OCI-LY7 (cell line): Measurements from ENCODE around the gene PPP1R2. TPM values are rescaled to one million over a fixed set of nuclear protein-coding genes. Genes with fewer than 3 reads are reported as not detected.

Experiments used
- BruUV-seq: library from RNA; stranded (reverse); fragments of 400-500 nt; replicated peaks from 2 replicates; lab custom pipeline; 2021; lab: Mats Ljungman, UMichigan
- CTCF ChIA-PET: fragments of 300-600 bp; sonication (Branson Sonifier 250); formaldehyde crosslinking; loops from one replicate; lab custom pipeline; 2022; ENCODE audit warnings: antibody characterized with exemption; ENCODE audit not compliant: unreplicated experiment; lab: Charles Lee
- POLR2A ChIA-PET: fragments of 300-600 bp; sonication (Branson Sonifier 250); formaldehyde crosslinking; loops from one replicate; lab custom pipeline; 2022; ENCODE audit warnings: antibody characterized with exemption; lab: Charles Lee
- DNase-seq: peaks from one replicate; pipeline ENCODE4 v3.0.0-alpha.2; 2015; ENCODE audit warnings: low spot score
- H2AFZ ChIP-seq: fragments of 200-600 bp; sonication (generic), shearing (Covaris generic); 2 replicates; pipeline ENCODE4 v1.6.1; 2014; ENCODE audit warnings: mild to moderate bottlenecking, antibody characterized with exemption, low read length, moderate library complexity
- H3K27ac ChIP-seq: fragments of 200-600 bp; sonication (generic); 2 replicates; pipeline ENCODE4 v1.5.1; 2014; ENCODE audit warnings: mixed run types, low read depth, mild to moderate bottlenecking, moderate library complexity, low read length, inconsistent platforms; ENCODE audit not compliant: poor library complexity, severe bottlenecking
- H3K36me3 ChIP-seq: fragments of 200-600 bp; sonication (generic); 2 replicates; pipeline ENCODE4 v1.6.1; 2014; ENCODE audit warnings: mild to moderate bottlenecking, antibody characterized with exemption, low read length, moderate library complexity, mixed read lengths; ENCODE audit not compliant: insufficient read depth
- H3K4me1 ChIP-seq: fragments of 200-600 bp; sonication (generic); 2 replicates; pipeline ENCODE4 v1.5.1; 2014; ENCODE audit warnings: mild to moderate bottlenecking, low read length; ENCODE audit not compliant: insufficient read depth, poor library complexity, severe bottlenecking
- H3K4me2 ChIP-seq: fragments of 200-600 bp; sonication (generic); 2 replicates; pipeline ENCODE4 v1.6.1; 2014; ENCODE audit warnings: mild to moderate bottlenecking, low read length
- H3K4me3 ChIP-seq: fragments of 200-600 bp; sonication (generic); 2 replicates; pipeline ENCODE4 v1.5.1; 2014; ENCODE audit warnings: mild to moderate bottlenecking, low read depth, low read length; ENCODE audit not compliant: poor library complexity, severe bottlenecking
- H3K79me2 ChIP-seq: fragments of 200-600 bp; sonication (generic); 2 replicates; pipeline ENCODE4 v1.6.1; 2016; ENCODE audit warnings: low read depth, mild to moderate bottlenecking, low read length, moderate library complexity, mixed read lengths; ENCODE audit not compliant: insufficient read depth
- H3K9me2 ChIP-seq: fragments of 200-600 bp; sonication (generic); 2 replicates; pipeline ENCODE4 v1.6.1; 2016; ENCODE audit warnings: mild to moderate bottlenecking, low read length, mixed read lengths; ENCODE audit not compliant: insufficient read depth
- H3K9me3 ChIP-seq: fragments of 200-600 bp; sonication (generic); 2 replicates; pipeline ENCODE4 v1.6.1; 2014; ENCODE audit warnings: mild to moderate bottlenecking, mixed run types, low read length, mixed read lengths
- H4K20me1 ChIP-seq: fragments of 200-600 bp; sonication (generic); 2 replicates; pipeline ENCODE4 v1.6.1; 2014; ENCODE audit warnings: mild to moderate bottlenecking, antibody characterized with exemption, low read length, moderate library complexity, mixed read lengths; ENCODE audit not compliant: insufficient read depth
- CTCF ChIP-seq: fragments of 200-600 bp; sonication (generic); conservative IDR thresholded peaks from 2 replicates; pipeline ENCODE4 v1.5.1; 2014; ENCODE audit warnings: mild to moderate bottlenecking, antibody characterized with exemption, low read length, moderate library complexity, mixed read lengths
- EZH2phosphoT487 ChIP-seq: fragments of 200-600 bp; sonication (generic); IDR thresholded peaks from 2 replicates; pipeline ENCODE4 v1.6.1; 2018; ENCODE audit warnings: low read depth, borderline replicate concordance, mild to moderate bottlenecking, mixed run types, antibody characterized with exemption, low read length, moderate library complexity, mixed read lengths
- intact Hi-C: fragments of 100-400 bp; cut with micrococcal nuclease; formaldehyde crosslinking; loops from one replicate; pipeline ENCODE4 v1.10.0; 2022; ENCODE audit not compliant: unreplicated experiment
- total RNA-seq, 2 experiments: library from RNA; depleted of rRNA in 1 of 2; stranded (reverse); fragments of >200 nt in 1 of 2; shearing (Covaris generic) in 1 of 2; gene quantifications; 2 replicates each; pipeline ENCODE4 v1.2.3, GENCODE V29; 2014 to 2022

The PPP1R2 gene
- total RNA-seq, 2 experiments from 2014 or later: 91.9 to 239 TPM

DNA sequence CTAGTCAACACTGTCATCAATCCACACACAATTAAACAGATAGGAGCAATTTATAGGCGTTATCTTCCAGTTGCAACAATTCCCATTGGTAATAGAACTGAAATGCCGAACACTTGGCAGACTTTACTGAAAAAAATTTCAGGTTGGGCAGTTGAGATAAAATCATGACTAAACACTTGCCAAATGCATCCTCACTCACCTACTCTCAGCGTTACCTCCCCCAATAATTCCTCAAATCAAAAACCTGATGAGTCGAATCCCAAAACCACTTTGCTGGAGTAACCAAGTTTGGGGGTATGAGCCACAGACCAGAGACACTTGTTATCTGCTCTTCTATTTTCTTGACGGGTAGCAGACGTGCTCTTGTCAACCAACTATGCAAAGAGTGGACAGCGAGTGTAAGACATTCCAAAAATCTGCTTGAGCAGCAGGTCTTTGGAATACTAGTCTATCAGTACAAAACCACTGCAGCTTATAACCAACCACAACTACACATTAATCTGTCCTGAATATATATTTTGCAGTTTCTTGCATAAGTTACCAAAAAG, 30.3 kb downstream of the PPP1R2 start:
- CTCF ChIA-PET: no interaction called here
- H3K36me3 ChIP-seq: peaks cover 77% of the 10 kb centered on the region

GRCh38 chr3:195511136-195511535, 32.0 kb downstream of the PPP1R2 start:
- Histone ChIP-seq H2AFZ (no peak overlapping the region), H3K9me2 (no peaks in the 10 kb centered on the region), H3K4me2 (no peak overlapping the region), H4K20me1 (no peaks in the 10 kb centered on the region), H3K36me3 (peaks cover 62% of the 10 kb centered on the region), H3K9me3 (no peaks in the 10 kb centered on the region), H3K4me1 (no peaks in the 10 kb centered on the region), H3K27ac (no peak overlapping the region), H3K4me3 (no peak overlapping the region), H3K79me2 (no peaks in the 10 kb centered on the region)
- ChIA-PET CTCF (no interaction called here), POLR2A (interaction anchor here (0.6 to 0.8 kb wide), 6 partner anchors 31 to 610 kb away, joined by 3 to 5 read pairs (median 4); no protein-coding TSS in a partner anchor)
- BruUV-seq: no TSS peak
- intact Hi-C loops: no loop called here
- DNase-seq: no peak
- TF ChIP-seq EZH2phosphoT487: no peak
- TF ChIP-seq CTCF: no peak

More for the DNA sequence above, 30.3 kb downstream of the PPP1R2 start:
- Histone ChIP-seq H3K4me1 (no peaks in the 10 kb centered on the region), H4K20me1 (no peaks in the 10 kb centered on the region), H3K9me2 (no peaks in the 10 kb centered on the region), H3K4me3 (no peak overlapping the region), H3K79me2 (no peaks in the 10 kb centered on the region), H3K27ac (no peak overlapping the region), H2AFZ (no peak overlapping the region), H3K9me3 (no peaks in the 10 kb centered on the region), H3K4me2 (no peak overlapping the region)
- intact Hi-C loops: no loop called here
- POLR2A ChIA-PET: interaction anchor here (1.1 kb wide), 1 partner anchor 29 kb away, joined by 3 read pairs; no protein-coding TSS in a partner anchor
- DNase-seq: no peak
- BruUV-seq: no TSS peak
- no peak for TF ChIP-seq CTCF
- no peak for TF ChIP-seq EZH2phosphoT487

- TF ChIP-seq EZH2phosphoT487: no peak
- no peak for TF ChIP-seq CTCF
- no peak overlapping the region for H2AFZ ChIP-seq
- H3K4me3 ChIP-seq: no peak overlapping the region
- no peak for DNase-seq
- intact Hi-C loops: no loop called here
- no peak overlapping the region for H3K27ac ChIP-seq
- no peaks in the 10 kb centered on the region for H3K9me3 ChIP-seq
- peaks cover 33% of the 10 kb centered on the region for H3K36me3 ChIP-seq
- H3K4me2 ChIP-seq: no peak overlapping the region
- no peaks in the 10 kb centered on the region for H3K9me2 ChIP-seq
- no peaks in the 10 kb centered on the region for H3K4me1 ChIP-seq
- POLR2A ChIA-PET: interaction anchor here (0.6 to 1.4 kb wide), 4 partner anchors 35 to 373 kb away, joined by 3 to 4 read pairs (median 3); partner anchors contain the start of gene PPP1R2
- CTCF ChIA-PET: interaction anchor here (1.1 kb wide), 1 partner anchor 237 kb away, joined by 4 read pairs; the partner anchor contains the start of gene XXYLT1
- H3K79me2 ChIP-seq: no peaks in the 10 kb centered on the region
- no peaks in the 10 kb centered on the region for H4K20me1 ChIP-seq
- no TSS peak for BruUV-seq
Observed at GRCh38 chr3:195508185-195508584, 34.9 kb downstream of the PPP1R2 start.
